ENCODE data around the gene KCP.

Gene KCP

DNA sequence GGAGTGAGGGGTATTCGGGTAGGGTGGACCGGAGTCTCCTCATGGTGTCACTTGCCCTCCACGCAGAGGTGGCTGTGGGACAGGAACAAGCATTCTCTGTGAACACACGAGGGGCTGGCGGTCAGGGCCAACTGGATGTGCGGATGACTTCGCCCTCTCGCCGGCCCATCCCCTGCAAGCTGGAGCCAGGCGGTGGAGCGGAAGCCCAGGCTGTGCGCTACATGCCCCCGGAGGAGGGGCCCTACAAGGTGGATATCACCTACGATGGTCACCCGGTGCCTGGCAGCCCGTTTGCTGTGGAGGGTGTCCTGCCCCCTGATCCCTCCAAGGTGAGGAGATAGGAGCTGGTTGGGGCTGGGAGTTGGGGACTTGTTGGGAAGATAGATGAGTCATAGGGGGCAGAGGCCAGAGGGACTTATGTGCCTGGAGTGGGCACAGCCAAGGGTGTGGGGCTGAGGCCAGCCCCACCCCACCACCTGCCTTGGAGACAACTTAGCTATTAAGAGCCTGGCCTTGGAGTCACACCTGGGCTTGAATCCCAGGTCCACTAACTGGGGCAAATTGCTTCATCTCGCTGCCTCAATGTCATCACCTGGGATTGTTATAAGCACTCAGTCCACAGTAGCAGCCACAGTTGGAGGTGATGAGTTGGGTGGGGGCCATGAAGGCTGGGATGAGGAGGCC lies 66.4 kb downstream of the KCP start:
- TF ChIP-seq, protein P1, sequence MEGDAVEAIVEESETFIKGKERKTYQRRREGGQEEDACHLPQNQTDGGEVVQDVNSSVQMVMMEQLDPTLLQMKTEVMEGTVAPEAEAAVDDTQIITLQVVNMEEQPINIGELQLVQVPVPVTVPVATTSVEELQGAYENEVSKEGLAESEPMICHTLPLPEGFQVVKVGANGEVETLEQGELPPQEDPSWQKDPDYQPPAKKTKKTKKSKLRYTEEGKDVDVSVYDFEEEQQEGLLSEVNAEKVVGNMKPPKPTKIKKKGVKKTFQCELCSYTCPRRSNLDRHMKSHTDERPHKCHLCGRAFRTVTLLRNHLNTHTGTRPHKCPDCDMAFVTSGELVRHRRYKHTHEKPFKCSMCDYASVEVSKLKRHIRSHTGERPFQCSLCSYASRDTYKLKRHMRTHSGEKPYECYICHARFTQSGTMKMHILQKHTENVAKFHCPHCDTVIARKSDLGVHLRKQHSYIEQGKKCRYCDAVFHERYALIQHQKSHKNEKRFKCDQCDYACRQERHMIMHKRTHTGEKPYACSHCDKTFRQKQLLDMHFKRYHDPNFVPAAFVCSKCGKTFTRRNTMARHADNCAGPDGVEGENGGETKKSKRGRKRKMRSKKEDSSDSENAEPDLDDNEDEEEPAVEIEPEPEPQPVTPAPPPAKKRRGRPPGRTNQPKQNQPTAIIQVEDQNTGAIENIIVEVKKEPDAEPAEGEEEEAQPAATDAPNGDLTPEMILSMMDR (IDR thresholded peaks at IDR 0.05; ENCODE audit: low read depth, low read length) = no peak
- DNase-seq (ENCODE audit: extremely low read depth, low read depth) = no peak

- TF ChIP-seq, protein P1 (IDR thresholded peaks at IDR 0.05; ENCODE audit: low read depth, low read length) = no peak
- DNase-seq (ENCODE audit: extremely low read depth, low read depth) = no peak
Measured at GRCh38 chr7:128842674-128843641, 67.6 kb downstream of the KCP start.

- DNase-seq (ENCODE audit: extremely low read depth, low read depth) = no peak
- TF ChIP-seq, protein P1 (IDR thresholded peaks at IDR 0.05; ENCODE audit: low read depth, low read length) = peak; percentile 70
Measured at GRCh38 chr7:128841921-128842673, 68.4 kb downstream of the KCP start.

- DNase-seq (ENCODE audit: extremely low read depth, low read depth) = no peak
- TF ChIP-seq, protein P1 (IDR thresholded peaks at IDR 0.05; ENCODE audit: low read depth, low read length) = no peak
Measured at GRCh38 chr7:128841171-128841690, 69.3 kb downstream of the KCP start.

GRCh38 chr7:128840326-128841170 lies 70.0 kb downstream of the KCP start:
- no peak for DNase-seq (ENCODE audit: extremely low read depth, low read depth)
- TF ChIP-seq, protein P1 (IDR thresholded peaks at IDR 0.05; ENCODE audit: low read depth, low read length) = no peak

- no peak for DNase-seq (ENCODE audit: extremely low read depth, low read depth)
- TF ChIP-seq, protein P1 (IDR thresholded peaks at IDR 0.05; ENCODE audit: low read depth, low read length) = no peak
Measured at GRCh38 chr7:128839751-128840177, 70.7 kb downstream of the KCP start.
